Tibial nerve (tissue), 3 donors: ENCODE data around the gene ESYT2.

Source experiments
- CTCF ChIP-seq, 5 experiments: fragments of 200-600 bp in 3 of 5; fragments of 450-650 bp in 2 of 5; sonication (generic) in 3 of 5; IDR thresholded peaks; one replicate each; pipeline ENCODE4 v1.5.1; 2016 to 2019; ENCODE audit warnings: antibody characterized with exemption in 5 of 5, mild to moderate bottlenecking in 3 of 5, moderate library complexity in 2 of 5
- POLR2A ChIP-seq, 2 donors: fragments of 450-650 bp; IDR thresholded peaks; one replicate each; pipeline ENCODE4 v1.6.1; 2017; ENCODE audit warnings: antibody characterized with exemption in 2 of 2, mild to moderate bottlenecking in 2 of 2, moderate library complexity in 2 of 2

GRCh38 chr7:158763454-158764033 is 65.8 kb downstream of the ESYT2 start:
- TF ChIP-seq CTCF (IDR thresholded peaks at IDR 0.05) (no peak), POLR2A (IDR thresholded peaks at IDR 0.05) (no peak)
